Measurements from ENCODE around the gene CSGALNACT2. TPM values are rescaled to one million over a fixed set of nuclear protein-coding genes. Genes with fewer than 3 reads are reported as not detected.

The CSGALNACT2 gene
- total RNA-seq, 1 experiment from 2014 or later: 22.3 TPM

- in situ Hi-C loops (cut with HindIII; ENCODE audit: low pct_unique_long_range_greater_than_20kb, low sequenced_read_pairs) (no loop called here), intact Hi-C loops (cut with micrococcal nuclease; ENCODE audit: unreplicated experiment) (no loop called here)
- ChIA-PET POLR2A (no interaction called here), CTCF (no interaction called here)
- ATAC-seq (no peak), DNase-seq (ENCODE audit: low read depth, low spot score) (no peak)
- Histone ChIP-seq H3K36me3 (ENCODE audit: control insufficient read depth, insufficient read depth, low read length) (no peaks in the 10 kb centered on the region), H3K27ac (ENCODE audit: low read length) (no peak overlapping the region), H3K4me3 (ENCODE audit: low read depth in 2 of 2, low read length in 2 of 2) (no peak overlapping the region), H3K27me3 (ENCODE audit: control insufficient read depth, insufficient read depth, low read length) (no peaks in the 10 kb centered on the region), H3K9me3 (ENCODE audit: control insufficient read depth, insufficient read depth, low read depth, low read length) (no peaks in the 10 kb centered on the region), H3K4me1 (ENCODE audit: control insufficient read depth, insufficient read depth, low read length) (peaks cover 4% of the 10 kb centered on the region; the same call in 1 of the 2 replicates)
- TF ChIP-seq, protein P1, sequence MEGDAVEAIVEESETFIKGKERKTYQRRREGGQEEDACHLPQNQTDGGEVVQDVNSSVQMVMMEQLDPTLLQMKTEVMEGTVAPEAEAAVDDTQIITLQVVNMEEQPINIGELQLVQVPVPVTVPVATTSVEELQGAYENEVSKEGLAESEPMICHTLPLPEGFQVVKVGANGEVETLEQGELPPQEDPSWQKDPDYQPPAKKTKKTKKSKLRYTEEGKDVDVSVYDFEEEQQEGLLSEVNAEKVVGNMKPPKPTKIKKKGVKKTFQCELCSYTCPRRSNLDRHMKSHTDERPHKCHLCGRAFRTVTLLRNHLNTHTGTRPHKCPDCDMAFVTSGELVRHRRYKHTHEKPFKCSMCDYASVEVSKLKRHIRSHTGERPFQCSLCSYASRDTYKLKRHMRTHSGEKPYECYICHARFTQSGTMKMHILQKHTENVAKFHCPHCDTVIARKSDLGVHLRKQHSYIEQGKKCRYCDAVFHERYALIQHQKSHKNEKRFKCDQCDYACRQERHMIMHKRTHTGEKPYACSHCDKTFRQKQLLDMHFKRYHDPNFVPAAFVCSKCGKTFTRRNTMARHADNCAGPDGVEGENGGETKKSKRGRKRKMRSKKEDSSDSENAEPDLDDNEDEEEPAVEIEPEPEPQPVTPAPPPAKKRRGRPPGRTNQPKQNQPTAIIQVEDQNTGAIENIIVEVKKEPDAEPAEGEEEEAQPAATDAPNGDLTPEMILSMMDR (IDR thresholded peaks at IDR 0.05): no peak
- TF ChIP-seq REST (IDR thresholded peaks at IDR 0.05; ENCODE audit: insufficient read depth in 1 of 2, low read depth in 2 of 2, low read length in 1 of 2) (no peak), SIN3A (IDR thresholded peaks at IDR 0.05; ENCODE audit: borderline replicate concordance, insufficient read depth, low read depth, low read length) (no peak), POLR2AphosphoS5 (IDR thresholded peaks at IDR 0.05; ENCODE audit: low read depth, low read length) (no peak), TCF7L2 (IDR thresholded peaks at IDR 0.05; ENCODE audit: low read depth, low read length) (no peak)
- BruUV-seq (replicated peaks): no TSS peak
These were observed 22.6 kb downstream of the CSGALNACT2 start for GRCh38 chr10:43160921-43161255.

- no TSS peak for BruUV-seq (replicated peaks)
- no peak for DNase-seq (ENCODE audit: low read depth, low spot score)
- ATAC-seq: no peak
- in situ Hi-C loops (cut with HindIII; ENCODE audit: low pct_unique_long_range_greater_than_20kb, low sequenced_read_pairs): no loop called here
- Histone ChIP-seq H3K4me3 (ENCODE audit: low read depth in 2 of 2, low read length in 2 of 2) (no peak overlapping the region), H3K36me3 (ENCODE audit: control insufficient read depth, insufficient read depth, low read length) (peaks cover 5% of the 10 kb centered on the region; the same call in 1 of the 2 replicates), H3K4me1 (ENCODE audit: control insufficient read depth, insufficient read depth, low read length) (no peaks in the 10 kb centered on the region; the same call in 1 of the 2 replicates), H3K9me3 (ENCODE audit: control insufficient read depth, insufficient read depth, low read depth, low read length) (no peaks in the 10 kb centered on the region), H3K27ac (ENCODE audit: low read length) (no peak overlapping the region), H3K27me3 (ENCODE audit: control insufficient read depth, insufficient read depth, low read length) (no peaks in the 10 kb centered on the region)
- intact Hi-C loops (cut with micrococcal nuclease; ENCODE audit: unreplicated experiment): no loop called here
- TF ChIP-seq, protein P1 (IDR thresholded peaks at IDR 0.05): no peak
- no peak for TF ChIP-seq POLR2AphosphoS5 (IDR thresholded peaks at IDR 0.05; ENCODE audit: low read depth, low read length)
- no peak for TF ChIP-seq REST (IDR thresholded peaks at IDR 0.05; ENCODE audit: insufficient read depth in 1 of 2, low read depth in 2 of 2, low read length in 1 of 2)
- TF ChIP-seq SIN3A (IDR thresholded peaks at IDR 0.05; ENCODE audit: borderline replicate concordance, insufficient read depth, low read depth, low read length): no peak
- no peak for TF ChIP-seq TCF7L2 (IDR thresholded peaks at IDR 0.05; ENCODE audit: low read depth, low read length)
- ChIA-PET CTCF (interaction anchor here (1.0 kb wide), 1 partner anchor 186 kb away, joined by 3 read pairs; no protein-coding TSS in a partner anchor), POLR2A (no interaction called here)
These were observed 24.4 kb downstream of the CSGALNACT2 start for GRCh38 chr10:43162604-43163003.

Measured in Panc1 (cell line).